Esophagus squamous epithelium (tissue), 5 donors: Measurements from ENCODE around the gene LRRC4C. TPM values are rescaled to one million over a fixed set of nuclear protein-coding genes. Genes with fewer than 3 reads are reported as not detected.

ENCODE experiments used
- DNase-seq: peaks from one replicate; lab custom pipeline; 2025; lab: John Stamatoyannopoulos, UW
- H3K27ac ChIP-seq, 4 donors: fragments of 200-600 bp; sonication (generic); one replicate each; pipeline ENCODE4 v1.5.1; 2016 to 2019; ENCODE audit warnings: mild to moderate bottlenecking in 1 of 4
- H3K27me3 ChIP-seq, 4 donors: fragments of 200-600 bp; sonication (generic); 1 replicate in 3 of 4; 2 replicates in 1 of 4; pipeline versions ENCODE4 v1.5.1 to v1.6.0; 2017 to 2021; ENCODE audit warnings: antibody characterized with exemption in 1 of 4
- H3K36me3 ChIP-seq, 3 donors: fragments of 200-600 bp; sonication (generic); one replicate each; pipeline ENCODE4 v1.5.1; 2016 to 2019
- H3K4me1 ChIP-seq, 3 donors: fragments of 200-600 bp; sonication (generic); one replicate each; pipeline ENCODE4 v1.5.1; 2017 to 2019
- H3K4me3 ChIP-seq, 4 donors: fragments of 200-600 bp; sonication (generic); 1 replicate in 3 of 4; 2 replicates in 1 of 4; pipeline ENCODE4 v1.5.1; 2016 to 2019; ENCODE audit warnings: mild to moderate bottlenecking in 2 of 4, moderate library complexity in 1 of 4
- H3K9me3 ChIP-seq, 3 donors: fragments of 200-600 bp; sonication (generic); one replicate each; pipeline ENCODE4 v1.5.1; 2016 to 2019
- POLR2A ChIP-seq, 4 donors: fragments of 450-650 bp; IDR thresholded peaks; one replicate each; pipeline ENCODE4 v1.6.1; 2017; ENCODE audit warnings: antibody characterized with exemption in 4 of 4, mild to moderate bottlenecking in 4 of 4, moderate library complexity in 3 of 4
- WGBS, 2 donors: methylation state at CpG; one replicate each; pipeline ENCODE4 v1.1.5; 2018; 5-methylcytosine and 5-hydroxymethylcytosine counted together
- intact Hi-C: fragments of 100-400 bp; cut with DNase I; formaldehyde crosslinking; loops from one replicate; pipeline ENCODE4 v1.15.0; 2022
- total RNA-seq, 4 donors: library from RNA; depleted of rRNA; stranded (reverse); fragments of >200 nt; gene quantifications; one replicate each; pipeline ENCODE4 v1.1.0, GENCODE V29; 2016
- TF ChIP-seq, protein P1 (sequence below), 6 experiments: fragments of 450-650 bp in 4 of 6; fragments of 200-600 bp in 2 of 6; sonication (generic) in 2 of 6; IDR thresholded peaks; one replicate each; pipeline ENCODE4 v1.5.1; 2016 to 2019; ENCODE audit warnings: antibody characterized with exemption in 6 of 6, mild to moderate bottlenecking in 4 of 6, moderate library complexity in 4 of 6
- donor health status: DM: yes; HTN: yes; CAD: no.

LRRC4C gene
- total RNA-seq, 4 donors from 2014 or later: 0.09 to 0.38 (median 0.30) TPM; not detected in 1

GRCh38 chr11:40826601-40827000, 632.9 kb downstream of the LRRC4C start:
- 88 to 95% methylated on average over 2 of the region's 2 CpGs for WGBS, 2 donors
- no peaks in the 10 kb centered on the region for H3K4me1 ChIP-seq
- H3K9me3 ChIP-seq: no peaks in the 10 kb centered on the region
- TF ChIP-seq, protein P1, sequence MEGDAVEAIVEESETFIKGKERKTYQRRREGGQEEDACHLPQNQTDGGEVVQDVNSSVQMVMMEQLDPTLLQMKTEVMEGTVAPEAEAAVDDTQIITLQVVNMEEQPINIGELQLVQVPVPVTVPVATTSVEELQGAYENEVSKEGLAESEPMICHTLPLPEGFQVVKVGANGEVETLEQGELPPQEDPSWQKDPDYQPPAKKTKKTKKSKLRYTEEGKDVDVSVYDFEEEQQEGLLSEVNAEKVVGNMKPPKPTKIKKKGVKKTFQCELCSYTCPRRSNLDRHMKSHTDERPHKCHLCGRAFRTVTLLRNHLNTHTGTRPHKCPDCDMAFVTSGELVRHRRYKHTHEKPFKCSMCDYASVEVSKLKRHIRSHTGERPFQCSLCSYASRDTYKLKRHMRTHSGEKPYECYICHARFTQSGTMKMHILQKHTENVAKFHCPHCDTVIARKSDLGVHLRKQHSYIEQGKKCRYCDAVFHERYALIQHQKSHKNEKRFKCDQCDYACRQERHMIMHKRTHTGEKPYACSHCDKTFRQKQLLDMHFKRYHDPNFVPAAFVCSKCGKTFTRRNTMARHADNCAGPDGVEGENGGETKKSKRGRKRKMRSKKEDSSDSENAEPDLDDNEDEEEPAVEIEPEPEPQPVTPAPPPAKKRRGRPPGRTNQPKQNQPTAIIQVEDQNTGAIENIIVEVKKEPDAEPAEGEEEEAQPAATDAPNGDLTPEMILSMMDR (IDR thresholded peaks at IDR 0.05): no peak
- TF ChIP-seq POLR2A (IDR thresholded peaks at IDR 0.05): no peak
- H3K27me3 ChIP-seq: no peaks in the 10 kb centered on the region
- no peak overlapping the region for H3K27ac ChIP-seq
- no peak overlapping the region for H3K4me3 ChIP-seq
- DNase-seq: no peak
- intact Hi-C loops: no loop called here
- no peaks in the 10 kb centered on the region for H3K36me3 ChIP-seq

- WGBS, 2 donors: 70 to 75% methylated on average over 7 of the region's 7 CpGs
- TF ChIP-seq POLR2A (IDR thresholded peaks at IDR 0.05): no peak
- TF ChIP-seq, protein P1 (IDR thresholded peaks at IDR 0.05): no peak
- intact Hi-C loops: no loop called here
- Histone ChIP-seq H3K36me3 (no peaks in the 10 kb centered on the region), H3K4me3 (no peak overlapping the region), H3K27me3 (no peaks in the 10 kb centered on the region), H3K4me1 (no peaks in the 10 kb centered on the region), H3K27ac (no peak overlapping the region), H3K9me3 (no peaks in the 10 kb centered on the region)
- no peak for DNase-seq
These were observed 634.1 kb downstream of the LRRC4C start for GRCh38 chr11:40825201-40825834.

- Histone ChIP-seq H3K27me3 (no peaks in the 10 kb centered on the region), H3K4me1 (no peaks in the 10 kb centered on the region), H3K4me3 (no peak overlapping the region), H3K36me3 (no peaks in the 10 kb centered on the region), H3K9me3 (peaks cover 0 to 7% (median 0%) of the 10 kb centered on the region in 3 donors), H3K27ac (no peak overlapping the region)
- TF ChIP-seq, protein P1 (IDR thresholded peaks at IDR 0.05): no peak
- TF ChIP-seq POLR2A (IDR thresholded peaks at IDR 0.05): no peak
- DNase-seq: no peak
- intact Hi-C loops: no loop called here
- 42 to 57% methylated on average over 1 of the region's 1 CpG for WGBS, 2 donors
These were observed 640.2 kb downstream of the LRRC4C start for GRCh38 chr11:40819230-40819629.

- Histone ChIP-seq H3K4me1 (no peaks in the 10 kb centered on the region), H3K27ac (no peak overlapping the region), H3K36me3 (no peaks in the 10 kb centered on the region), H3K9me3 (peaks cover 0 to 7% (median 0%) of the 10 kb centered on the region in 3 donors), H3K4me3 (no peak overlapping the region), H3K27me3 (no peaks in the 10 kb centered on the region)
- 86 to 89% methylated on average over 2 of the region's 2 CpGs for WGBS, 2 donors
- intact Hi-C loops: no loop called here
- TF ChIP-seq, protein P1 (IDR thresholded peaks at IDR 0.05): no peak
- no peak for TF ChIP-seq POLR2A (IDR thresholded peaks at IDR 0.05)
- DNase-seq: no peak
These were observed 642.5 kb downstream of the LRRC4C start for GRCh38 chr11:40816976-40817375.

GRCh38 chr11:40797981-40798380, 661.5 kb downstream of the LRRC4C start:
- TF ChIP-seq POLR2A (IDR thresholded peaks at IDR 0.05): no peak
- TF ChIP-seq, protein P1 (IDR thresholded peaks at IDR 0.05): no peak
- intact Hi-C loops: no loop called here
- H3K27ac ChIP-seq: no peak overlapping the region
- no peaks in the 10 kb centered on the region for H3K27me3 ChIP-seq
- no peak overlapping the region for H3K4me3 ChIP-seq
- H3K9me3 ChIP-seq: no peaks in the 10 kb centered on the region
- no peak for DNase-seq
- WGBS, 2 donors: 60 to 86% methylated on average over 1 of the region's 1 CpG
- no peaks in the 10 kb centered on the region for H3K4me1 ChIP-seq
- H3K36me3 ChIP-seq: no peaks in the 10 kb centered on the region
